Heart left ventricle (tissue), 13 donors: ENCODE measurements around the gene RYR3.

Source experiments
- CTCF ChIP-seq, 12 donors: fragments of 200-600 bp; sonication (generic) in 4 of 12; IDR thresholded peaks; one replicate each; pipeline versions ENCODE4 v1.5.0 to v1.8.0; 2018 to 2022; ENCODE audit warnings: antibody characterized with exemption in 12 of 12, mild to moderate bottlenecking in 5 of 12
- POLR2A ChIP-seq, 2 donors: fragments of 450-650 bp; IDR thresholded peaks; one replicate each; pipeline ENCODE4 v1.6.1; 2017; ENCODE audit warnings: antibody characterized with exemption in 2 of 2, mild to moderate bottlenecking in 2 of 2, moderate library complexity in 2 of 2
- donor health status: ischemic (EF 13 %, LVEDD 7.1; RV severe dilation, severe dysfunction).
- donor health status: DM: no; HTN: yes; CAD: no.
- donor health status: DM: no; HTN: no; CAD: no.
- donor health status: ischemic (EF 25% LVEDD 6.9; RV normal size, moderate dysfunction).
- donor health status: ischemic (EF 25% LVEDD 5.7; RV mildly dilated, moderate dysfunction).
- donor health status: ischemic (EF 35%, LVEDD 5.7; RV mildly dilated, moderate dysfunction).
- donor health status: nonischemic (EF 11% LVEDD 7.7; RV severe dilation, severe dysfunction).
- donor health status: DM: yes; HTN: yes; CAD: no.
- donor health status: PGD.
- donor health status: ischemic (EF 29% LVEDD 5.4; RV normal size, mild dysfunction).
- donor health status: nonischemic (EF 23%, LVEDD 6.1; RV moderate dilation, normal function).

DNA sequence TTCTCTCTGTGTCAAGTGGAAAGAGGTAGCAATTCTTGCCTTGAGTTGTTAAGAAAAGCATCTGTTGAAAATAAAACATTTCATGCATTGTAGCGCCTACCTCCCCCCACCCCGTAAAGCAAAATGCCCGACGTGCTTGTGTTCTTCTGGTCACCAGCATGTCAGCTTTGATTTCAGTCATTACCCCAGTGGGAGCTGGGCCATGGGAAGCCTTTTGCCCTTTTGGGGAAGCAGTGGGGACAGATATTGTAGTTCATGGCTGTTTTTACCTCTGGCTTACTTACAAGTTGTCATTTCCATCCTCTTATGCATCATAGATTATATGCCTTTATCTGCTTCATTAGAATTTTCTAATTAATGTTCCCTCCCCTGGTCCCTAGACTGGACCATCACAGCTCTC, 328.7 kb downstream of the RYR3 start:
- TF ChIP-seq CTCF (IDR thresholded peaks at IDR 0.05) (no peak), POLR2A (IDR thresholded peaks at IDR 0.05) (no peak)
